CD14-positive monocyte (primary cell): Measurements from ENCODE around the gene RYR2. TPM values are rescaled to one million over a fixed set of nuclear protein-coding genes. Genes with fewer than 3 reads are reported as not detected.

ENCODE experiments used
- DNase-seq, 3 donors: peaks; one replicate each; pipeline ENCODE4 v3.0.0-alpha.2; 2011 to 2022
- H2AFZ ChIP-seq: 2 replicates; pipeline ENCODE4 v1.6.0; 2012; ENCODE audit warnings: mild to moderate bottlenecking, low read depth, low read length, inconsistent platforms; ENCODE audit not compliant: insufficient read depth, poor library complexity, severe bottlenecking
- H3K27ac ChIP-seq, 2 donors: 1 replicate in 1 of 2; 2 replicates in 1 of 2; pipeline ENCODE4 v1.5.1; 2012 to 2013; ENCODE audit warnings: low read length in 2 of 2, control low read depth in 1 of 2, inconsistent platforms in 1 of 2, low read depth in 1 of 2, mild to moderate bottlenecking in 1 of 2
- H3K27me3 ChIP-seq, 2 donors: one replicate each; pipeline versions ENCODE4 v1.6.0 to v1.6.1; 2011 to 2013; ENCODE audit warnings: low read length in 2 of 2; ENCODE audit not compliant: control insufficient read depth in 2 of 2, insufficient read depth in 2 of 2
- H3K36me3 ChIP-seq, 2 donors: replicated peaks in 1 of 2; 1 replicate in 1 of 2; 2 replicates in 1 of 2; pipeline versions ENCODE4 v1.5.1 to v1.6.1; 2012 to 2013; ENCODE audit warnings: low read length in 2 of 2, control low read depth in 1 of 2, inconsistent platforms in 1 of 2, mild to moderate bottlenecking in 1 of 2; ENCODE audit not compliant: insufficient read depth in 2 of 2, control insufficient read depth in 1 of 2
- H3K4me1 ChIP-seq, 2 donors: 1 replicate in 1 of 2; 2 replicates in 1 of 2; pipeline versions ENCODE4 v1.5.1 to v1.6.1; 2012 to 2013; ENCODE audit warnings: low read length in 2 of 2, control low read depth in 1 of 2, inconsistent platforms in 1 of 2, mild to moderate bottlenecking in 1 of 2, moderate library complexity in 1 of 2; ENCODE audit not compliant: insufficient read depth in 2 of 2, control insufficient read depth in 1 of 2
- H3K4me2 ChIP-seq: replicated peaks from 2 replicates; pipeline ENCODE3; 2012; ENCODE audit warnings: low read length, moderate library complexity, mild to moderate bottlenecking; ENCODE audit not compliant: poor library complexity, severe bottlenecking; ENCODE audit errors: extremely low read depth
- H3K4me3 ChIP-seq, 3 experiments: fragments of 200-600 bp in 1 of 3; sonication (generic) in 1 of 3; replicated peaks in 1 of 3; 1 replicate in 2 of 3; 2 replicates in 1 of 3; pipeline ENCODE4 v1.5.1; 2011 to 2013; ENCODE audit warnings: low read length in 3 of 3, mild to moderate bottlenecking in 3 of 3, control low read depth in 2 of 3, low read depth in 2 of 3, inconsistent platforms in 1 of 3, moderate library complexity in 1 of 3
- H3K79me2 ChIP-seq: 2 replicates; pipeline ENCODE4 v1.6.0; 2012; ENCODE audit warnings: mild to moderate bottlenecking, control low read depth, inconsistent platforms, low read length, moderate library complexity; ENCODE audit not compliant: insufficient read depth
- H3K9ac ChIP-seq: 2 replicates; pipeline ENCODE4 v1.6.0; 2017; ENCODE audit warnings: low read length, mild to moderate bottlenecking; ENCODE audit not compliant: insufficient read depth, poor library complexity, severe bottlenecking
- H3K9me3 ChIP-seq, 2 donors: replicated peaks in 1 of 2; 1 replicate in 1 of 2; 2 replicates in 1 of 2; pipeline versions ENCODE4 v1.5.1 to v1.6.1; 2012 to 2013; ENCODE audit warnings: low read length in 2 of 2, control low read depth in 1 of 2; ENCODE audit not compliant: control insufficient read depth in 1 of 2, insufficient read depth in 1 of 2
- H4K20me1 ChIP-seq: 2 replicates; pipeline ENCODE4 v1.6.0; 2012; ENCODE audit warnings: mild to moderate bottlenecking, low read length, control low read depth, moderate library complexity; ENCODE audit not compliant: insufficient read depth
- H3K27ac Mint-ChIP-seq, 7 donors: one replicate each; pipeline ENCODE4 v1.8.0; 2020; ENCODE audit warnings: mild to moderate bottlenecking in 7 of 7, mixed read lengths in 7 of 7, moderate library complexity in 6 of 7, inconsistent platforms in 2 of 7
- H3K27me3 Mint-ChIP-seq, 3 donors: one replicate each; pipeline ENCODE4 v1.8.0; 2021 to 2022; ENCODE audit warnings: low read depth in 3 of 3, mild to moderate bottlenecking in 3 of 3, mixed read lengths in 3 of 3, moderate library complexity in 3 of 3, inconsistent platforms in 1 of 3
- H3K36me3 Mint-ChIP-seq, 2 donors: one replicate each; pipeline ENCODE4 v1.8.0; 2020; ENCODE audit warnings: mixed read lengths in 2 of 2, inconsistent platforms in 1 of 2, mild to moderate bottlenecking in 1 of 2
- H3K4me1 Mint-ChIP-seq: one replicate; pipeline ENCODE4 v1.8.0; 2020; ENCODE audit warnings: mild to moderate bottlenecking, mixed read lengths
- H3K4me3 Mint-ChIP-seq, 2 donors: one replicate each; pipeline ENCODE4 v1.8.0; 2020; ENCODE audit warnings: mild to moderate bottlenecking in 2 of 2, mixed read lengths in 2 of 2, moderate library complexity in 1 of 2
- H3K9me3 Mint-ChIP-seq, 7 donors: one replicate each; pipeline ENCODE4 v1.8.0; 2020 to 2022; ENCODE audit warnings: mixed read lengths in 7 of 7, mild to moderate bottlenecking in 6 of 7, moderate library complexity in 6 of 7, inconsistent platforms in 2 of 7
- WGBS: methylation state at CpG from one replicate; pipeline ENCODE4 v1.1.5; 2013; ENCODE audit warnings: missing lambda C conversion rate; ENCODE audit not compliant: insufficient coverage; 5-methylcytosine and 5-hydroxymethylcytosine counted together
- intact Hi-C, 2 donors: fragments of 100-400 bp; cut with micrococcal nuclease; formaldehyde crosslinking; loops; one replicate each; pipeline versions ENCODE4 v1.15.0 to v1.15.1; 2023
- polyA plus RNA-seq, 3 donors: library from polyadenylated mRNA; depleted of rRNA in 1 of 3; unstranded in 2 of 3; stranded (reverse) in 1 of 3; fragments of 300-500 nt in 2 of 3; fragments of >200 nt in 1 of 3; fragmentation: Illumina TruSeq in 2 of 3; gene quantifications; 1 replicate in 2 of 3; 2 replicates in 1 of 3; pipeline ENCODE4 v1.2.3, GENCODE V29; 2012 to 2021
- TF ChIP-seq, protein P1 (sequence below): fragments of 200-600 bp; IDR thresholded peaks from one replicate; pipeline ENCODE4 v1.8.0; 2022; ENCODE audit warnings: antibody characterized with exemption, mild to moderate bottlenecking

The RYR2 gene
- polyA plus RNA-seq, 3 donors: not detected

- Histone ChIP-seq H3K36me3 (no peaks in the 10 kb centered on the region), H3K4me3 (no peak overlapping the region), H3K27me3 (no peaks in the 10 kb centered on the region), H3K4me1 (no peaks in the 10 kb centered on the region), H3K9ac (no peak overlapping the region), H3K27ac (no peak overlapping the region), H3K9me3 (no peaks in the 10 kb centered on the region), H3K4me2 (no peak overlapping the region), H2AFZ (no peak overlapping the region), H4K20me1 (no peaks in the 10 kb centered on the region), H3K79me2 (no peaks in the 10 kb centered on the region)
- Mint-ChIP-seq H3K27ac (no peak overlapping the region), H3K4me3 (no peak overlapping the region), H3K9me3 (peaks cover 0 to 2% (median 0%) of the 10 kb centered on the region in 7 donors), H3K36me3 (no peaks in the 10 kb centered on the region), H3K27me3 (peaks cover 0 to 3% (median 2%) of the 10 kb centered on the region in 3 donors), H3K4me1 (no peaks in the 10 kb centered on the region)
- DNase-seq: no peak
- intact Hi-C loops: no loop called here
- 78% methylated on average over 3 of the region's 6 CpGs for WGBS
- TF ChIP-seq, protein P1, sequence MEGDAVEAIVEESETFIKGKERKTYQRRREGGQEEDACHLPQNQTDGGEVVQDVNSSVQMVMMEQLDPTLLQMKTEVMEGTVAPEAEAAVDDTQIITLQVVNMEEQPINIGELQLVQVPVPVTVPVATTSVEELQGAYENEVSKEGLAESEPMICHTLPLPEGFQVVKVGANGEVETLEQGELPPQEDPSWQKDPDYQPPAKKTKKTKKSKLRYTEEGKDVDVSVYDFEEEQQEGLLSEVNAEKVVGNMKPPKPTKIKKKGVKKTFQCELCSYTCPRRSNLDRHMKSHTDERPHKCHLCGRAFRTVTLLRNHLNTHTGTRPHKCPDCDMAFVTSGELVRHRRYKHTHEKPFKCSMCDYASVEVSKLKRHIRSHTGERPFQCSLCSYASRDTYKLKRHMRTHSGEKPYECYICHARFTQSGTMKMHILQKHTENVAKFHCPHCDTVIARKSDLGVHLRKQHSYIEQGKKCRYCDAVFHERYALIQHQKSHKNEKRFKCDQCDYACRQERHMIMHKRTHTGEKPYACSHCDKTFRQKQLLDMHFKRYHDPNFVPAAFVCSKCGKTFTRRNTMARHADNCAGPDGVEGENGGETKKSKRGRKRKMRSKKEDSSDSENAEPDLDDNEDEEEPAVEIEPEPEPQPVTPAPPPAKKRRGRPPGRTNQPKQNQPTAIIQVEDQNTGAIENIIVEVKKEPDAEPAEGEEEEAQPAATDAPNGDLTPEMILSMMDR: no peak
Measured at GRCh38 chr1:237229333-237229732, 187.3 kb downstream of the RYR2 start.

- Mint-ChIP-seq H3K36me3 (no peaks in the 10 kb centered on the region), H3K9me3 (no peaks in the 10 kb centered on the region), H3K27me3 (peaks cover 2 to 3% (median 2%) of the 10 kb centered on the region in 3 donors), H3K4me3 (no peak overlapping the region), H3K4me1 (no peaks in the 10 kb centered on the region), H3K27ac (no peak overlapping the region)
- intact Hi-C loops: no loop called here
- H3K9ac ChIP-seq: no peak overlapping the region
- no peaks in the 10 kb centered on the region for H3K79me2 ChIP-seq
- WGBS: 60% methylated on average over 1 of the region's 4 CpGs
- no peaks in the 10 kb centered on the region for H3K27me3 ChIP-seq
- H3K36me3 ChIP-seq: no peaks in the 10 kb centered on the region
- no peaks in the 10 kb centered on the region for H4K20me1 ChIP-seq
- no peaks in the 10 kb centered on the region for H3K9me3 ChIP-seq
- no peak overlapping the region for H3K4me3 ChIP-seq
- no peak overlapping the region for H2AFZ ChIP-seq
- no peak overlapping the region for H3K27ac ChIP-seq
- H3K4me1 ChIP-seq: no peaks in the 10 kb centered on the region
- TF ChIP-seq, protein P1: no peak
- no peak for DNase-seq
- no peak overlapping the region for H3K4me2 ChIP-seq
Measured at GRCh38 chr1:237232501-237232900, 190.5 kb downstream of the RYR2 start.
